ENCODE measurements around the gene RNU7-1. TPM values are rescaled to one million over a fixed set of nuclear protein-coding genes. Genes with fewer than 3 reads are reported as not detected.

Gene RNU7-1
- total RNA-seq, 2 donors from 2014 or later: not detected

GRCh38 chr12:6923851-6924250 is 19.8 kb upstream of the RNU7-1 start:
- DNase-seq: no peak
- H3K27me3 Mint-ChIP-seq: no peaks in the 10 kb centered on the region
- H3K27ac Mint-ChIP-seq: peak overlapping the region; percentile 82
- no peak overlapping the region for H3K4me3 Mint-ChIP-seq
- H3K36me3 Mint-ChIP-seq (ENCODE audit: low read depth): peaks cover 6% of the 10 kb centered on the region
- no peak for ATAC-seq
- H3K9me3 ChIP-seq (ENCODE audit: control insufficient read depth, low read length, poor library complexity, severe bottlenecking): no peaks in the 10 kb centered on the region
- H3K4me1 Mint-ChIP-seq: peaks cover 36% of the 10 kb centered on the region

GRCh38 chr12:6925239-6925539 is 18.4 kb upstream of the RNU7-1 start:
- no peaks in the 10 kb centered on the region for H3K36me3 Mint-ChIP-seq (ENCODE audit: low read depth)
- no peaks in the 10 kb centered on the region for H3K27me3 Mint-ChIP-seq
- no peak for ATAC-seq
- peak overlapping the region; percentile 82 for H3K27ac Mint-ChIP-seq
- DNase-seq: no peak
- H3K4me3 Mint-ChIP-seq: no peak overlapping the region
- no peaks in the 10 kb centered on the region for H3K9me3 ChIP-seq (ENCODE audit: control insufficient read depth, low read length, poor library complexity, severe bottlenecking)
- H3K4me1 Mint-ChIP-seq: peaks cover 38% of the 10 kb centered on the region

GRCh38 chr12:6925540-6926279 is 17.9 kb upstream of the RNU7-1 start:
- Mint-ChIP-seq H3K4me1 (peaks cover 40% of the 10 kb centered on the region), H3K27me3 (no peaks in the 10 kb centered on the region), H3K4me3 (no peak overlapping the region), H3K27ac (peak overlapping the region; percentile 82), H3K36me3 (ENCODE audit: low read depth) (no peaks in the 10 kb centered on the region)
- ATAC-seq (no peak), DNase-seq (no peak)
- H3K9me3 ChIP-seq (ENCODE audit: control insufficient read depth, low read length, poor library complexity, severe bottlenecking): no peaks in the 10 kb centered on the region

- H3K4me3 Mint-ChIP-seq: peak within 1 kb of the TSS; percentile 98
- H3K36me3 Mint-ChIP-seq (ENCODE audit: low read depth): no peaks in the 10 kb centered on the region
- peak in 2 of 3 donors; percentile 25 to 36 for DNase-seq
- peaks cover 48% of the 10 kb centered on the region for H3K4me1 Mint-ChIP-seq
- H3K27ac Mint-ChIP-seq: peak within 1 kb of the TSS; percentile 97
- no peaks in the 10 kb centered on the region for H3K27me3 Mint-ChIP-seq
- H3K9me3 ChIP-seq (ENCODE audit: control insufficient read depth, low read length, poor library complexity, severe bottlenecking): no peaks in the 10 kb centered on the region
- ATAC-seq: peak; percentile 30
These were observed 16.1 kb upstream of the RNU7-1 start, which contains the start of gene ATN1 for GRCh38 chr12:6927379-6928021. Gene ATN1, plus strand, starts transcription at chr12:6927959. Its CDS starts 6,043 bp downstream, at chr12:6934002.

- ATAC-seq: peak; percentile 33
- Mint-ChIP-seq H3K4me3 (peak overlapping the region; percentile 94), H3K27ac (peak overlapping the region; percentile 93), H3K36me3 (ENCODE audit: low read depth) (no peaks in the 10 kb centered on the region), H3K4me1 (peaks cover 48% of the 10 kb centered on the region), H3K27me3 (no peaks in the 10 kb centered on the region)
- DNase-seq: peak in 2 of 3 donors; percentile 40 to 42
- no peaks in the 10 kb centered on the region for H3K9me3 ChIP-seq (ENCODE audit: control insufficient read depth, low read length, poor library complexity, severe bottlenecking)
These were observed 15.5 kb upstream of the RNU7-1 start for GRCh38 chr12:6928022-6928702.

GRCh38 chr12:6928703-6929407 is 14.8 kb upstream of the RNU7-1 start:
- Mint-ChIP-seq H3K4me3 (peak overlapping the region; percentile 94), H3K27me3 (no peaks in the 10 kb centered on the region), H3K36me3 (ENCODE audit: low read depth) (no peaks in the 10 kb centered on the region), H3K4me1 (peaks cover 48% of the 10 kb centered on the region), H3K27ac (peak overlapping the region; percentile 93)
- H3K9me3 ChIP-seq (ENCODE audit: control insufficient read depth, low read length, poor library complexity, severe bottlenecking): no peaks in the 10 kb centered on the region
- DNase-seq (no peak), ATAC-seq (peak; percentile 29)

GRCh38 chr12:6929466-6930452 is 13.9 kb upstream of the RNU7-1 start:
- H3K4me1 Mint-ChIP-seq: peaks cover 46% of the 10 kb centered on the region
- DNase-seq: no peak
- ATAC-seq: peak; percentile 39

GRCh38 chr12:6932766-6933165 is 10.8 kb upstream of the RNU7-1 start:
- H3K9me3 ChIP-seq (ENCODE audit: control insufficient read depth, low read length, poor library complexity, severe bottlenecking): no peaks in the 10 kb centered on the region
- ATAC-seq (no peak), DNase-seq (no peak)
- Mint-ChIP-seq H3K36me3 (ENCODE audit: low read depth) (no peaks in the 10 kb centered on the region), H3K27ac (peak overlapping the region; percentile 81), H3K4me1 (peaks cover 44% of the 10 kb centered on the region), H3K27me3 (no peaks in the 10 kb centered on the region), H3K4me3 (no peak overlapping the region)

More at GRCh38 chr12:6929466-6930452, 13.9 kb upstream of the RNU7-1 start:
- no peaks in the 10 kb centered on the region for H3K36me3 Mint-ChIP-seq (ENCODE audit: low read depth)
- H3K27me3 Mint-ChIP-seq: no peaks in the 10 kb centered on the region
- H3K9me3 ChIP-seq (ENCODE audit: control insufficient read depth, low read length, poor library complexity, severe bottlenecking): no peaks in the 10 kb centered on the region
- H3K4me3 Mint-ChIP-seq: peak overlapping the region; percentile 94
- H3K27ac Mint-ChIP-seq: peak overlapping the region; percentile 93

- Mint-ChIP-seq H3K36me3 (ENCODE audit: low read depth) (no peaks in the 10 kb centered on the region), H3K4me1 (peaks cover 42% of the 10 kb centered on the region), H3K27me3 (no peaks in the 10 kb centered on the region), H3K4me3 (peak overlapping the region; percentile 31), H3K27ac (peak overlapping the region; percentile 83)
- no peak for DNase-seq
- no peak for ATAC-seq
- no peaks in the 10 kb centered on the region for H3K9me3 ChIP-seq (ENCODE audit: control insufficient read depth, low read length, poor library complexity, severe bottlenecking)
These were observed 9.5 kb upstream of the RNU7-1 start for GRCh38 chr12:6934110-6934509.

- peaks cover 2% of the 10 kb centered on the region for H3K36me3 Mint-ChIP-seq (ENCODE audit: low read depth)
- H3K9me3 ChIP-seq (ENCODE audit: control insufficient read depth, low read length, poor library complexity, severe bottlenecking): no peaks in the 10 kb centered on the region
- H3K4me1 Mint-ChIP-seq: peaks cover 33% of the 10 kb centered on the region
- peak overlapping the region; percentile 91 for H3K27ac Mint-ChIP-seq
- H3K27me3 Mint-ChIP-seq: no peaks in the 10 kb centered on the region
- DNase-seq: no peak
- H3K4me3 Mint-ChIP-seq: peak overlapping the region; percentile 90
- no peak for ATAC-seq
These were observed 8.0 kb upstream of the RNU7-1 start for GRCh38 chr12:6935371-6936193.

GRCh38 chr12:6936194-6936635 is 7.4 kb upstream of the RNU7-1 start:
- H3K4me1 Mint-ChIP-seq: peaks cover 35% of the 10 kb centered on the region
- DNase-seq: no peak
- no peaks in the 10 kb centered on the region for H3K9me3 ChIP-seq (ENCODE audit: control insufficient read depth, low read length, poor library complexity, severe bottlenecking)
- H3K4me3 Mint-ChIP-seq: peak overlapping the region; percentile 90
- H3K27me3 Mint-ChIP-seq: no peaks in the 10 kb centered on the region
- H3K27ac Mint-ChIP-seq: peak overlapping the region; percentile 91
- no peak for ATAC-seq
- peaks cover 2% of the 10 kb centered on the region for H3K36me3 Mint-ChIP-seq (ENCODE audit: low read depth)
